ENCODE data around the gene FSTL5.

FSTL5 gene

DNA sequence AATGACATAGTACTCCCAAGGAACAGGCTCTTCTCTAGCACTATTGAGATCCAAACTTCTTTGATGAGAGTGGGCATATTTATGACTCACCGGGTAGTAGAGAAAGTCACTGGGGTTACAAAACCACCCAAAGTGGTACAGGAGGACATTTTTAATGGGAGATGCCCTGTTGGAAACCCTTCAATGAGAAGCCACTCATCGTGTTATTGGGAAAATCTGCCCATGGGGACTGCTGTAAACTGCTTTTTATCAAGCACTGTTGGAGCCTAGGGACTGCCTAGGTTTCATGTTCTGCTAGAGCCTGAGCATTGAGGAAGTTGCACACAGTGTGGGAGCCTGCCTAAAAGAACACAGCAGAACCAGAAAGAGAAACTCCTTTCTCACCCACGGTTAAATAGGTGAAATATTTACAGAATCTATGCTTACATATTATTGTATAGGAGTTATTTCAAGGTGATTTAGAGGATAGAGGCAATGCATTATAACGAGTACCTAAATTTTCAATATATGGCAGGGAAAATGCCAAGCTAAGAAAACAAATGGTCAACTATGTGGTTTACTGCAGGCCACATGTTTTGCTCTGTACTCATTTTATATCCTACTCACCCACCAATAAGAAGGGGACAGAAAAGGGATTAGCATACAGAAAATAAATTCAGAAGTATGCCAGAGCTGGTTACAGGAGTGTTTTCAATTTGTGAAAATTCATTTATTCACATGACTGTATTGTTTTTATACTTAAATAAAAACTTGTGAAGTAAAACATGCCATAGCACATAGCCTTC lies 559.1 kb downstream of the FSTL5 start:
- FAIRE-seq, result no peak

DNA sequence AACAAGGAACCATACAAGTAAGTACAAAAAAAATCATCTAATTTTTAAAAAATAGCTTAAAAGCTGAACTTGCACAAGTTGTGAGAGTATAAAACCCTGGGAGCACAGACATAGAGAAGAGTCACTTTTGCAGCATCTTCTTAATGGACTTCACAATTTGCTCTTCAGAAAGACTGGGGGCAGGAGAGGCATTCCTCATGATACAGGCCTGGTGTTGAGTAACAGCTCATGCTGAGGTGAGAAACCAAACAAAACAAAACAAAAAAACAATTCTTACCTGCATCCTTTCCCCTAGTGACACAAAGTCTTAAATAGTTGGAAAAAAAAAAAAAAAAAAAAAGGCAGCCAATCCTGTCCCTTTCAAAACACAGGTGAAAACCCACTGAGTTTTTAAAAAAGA lies 562.8 kb downstream of the FSTL5 start:
- DNase-seq (ENCODE audit: insufficient read length, low spot score), result no peak
- no peak for FAIRE-seq

More for the DNA sequence above, 559.1 kb downstream of the FSTL5 start:
- no peak for DNase-seq (ENCODE audit: insufficient read length, low spot score)

DNA sequence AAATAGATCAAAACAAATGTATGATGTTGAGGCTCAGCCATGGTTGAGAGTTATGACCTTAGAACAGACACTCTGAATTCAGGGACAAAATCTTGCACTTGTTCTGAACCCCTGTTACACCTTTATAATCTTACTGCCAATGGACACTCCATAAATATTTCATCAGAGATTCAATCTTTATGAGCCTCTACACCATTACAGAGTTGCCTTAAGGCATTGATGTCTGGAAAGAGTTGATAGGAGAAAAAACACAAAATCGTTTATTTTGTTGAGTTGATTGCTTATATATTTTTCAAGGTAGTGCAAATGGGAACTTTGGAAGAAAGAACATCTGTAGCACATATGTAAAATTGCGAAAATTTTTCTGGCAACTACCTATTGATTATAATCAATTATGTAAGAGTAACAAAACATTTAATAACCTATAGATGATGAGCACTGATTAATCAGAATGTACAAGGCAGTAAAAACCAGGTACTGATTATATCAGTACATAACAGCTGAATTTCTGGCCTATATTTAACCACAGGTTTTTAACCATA lies 568.5 kb downstream of the FSTL5 start:
- no peak for FAIRE-seq

DNA sequence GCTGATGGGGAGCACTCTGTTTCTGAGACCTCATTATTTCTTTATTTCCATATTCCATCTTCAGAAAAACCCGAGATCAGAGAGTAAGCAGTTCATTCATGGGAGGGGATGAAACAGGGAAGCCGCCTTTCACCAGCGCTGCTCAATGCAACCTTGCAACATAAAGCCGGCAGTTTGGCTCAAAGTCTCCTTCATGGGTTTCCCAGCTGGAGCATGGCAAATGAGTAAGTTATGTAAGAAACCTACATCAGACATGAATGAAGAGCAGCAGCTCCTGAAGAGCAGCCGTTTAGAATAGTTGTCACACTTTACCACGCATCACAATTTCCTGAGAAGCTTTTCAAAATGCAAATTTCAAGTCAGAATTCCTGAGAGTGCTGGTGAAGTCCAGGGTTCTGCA lies 578.8 kb downstream of the FSTL5 start:
- FAIRE-seq, result no peak

More for the DNA sequence above, 568.5 kb downstream of the FSTL5 start:
- DNase-seq (ENCODE audit: insufficient read length, low spot score), result no peak

DNA sequence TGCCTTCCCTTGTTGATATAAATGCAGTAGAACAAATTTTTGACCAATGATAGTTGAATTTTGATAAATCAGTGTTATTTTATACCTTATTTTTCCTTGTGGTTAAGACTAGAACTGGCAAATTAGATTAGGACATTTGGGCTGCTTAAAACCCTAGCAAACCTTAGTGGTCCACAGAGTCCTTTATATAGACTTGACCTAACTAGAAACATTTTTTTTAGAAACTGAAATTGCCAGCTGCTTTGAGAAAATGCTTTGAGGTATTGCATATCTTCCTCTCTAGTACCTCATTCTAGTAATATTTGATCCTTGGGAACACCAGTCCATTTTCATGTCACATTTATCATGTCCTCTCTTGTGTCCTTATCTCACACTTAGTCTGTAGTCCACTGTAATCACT lies 580.3 kb downstream of the FSTL5 start:
- no peak for DNase-seq (ENCODE audit: insufficient read length, low spot score)

More for the DNA sequence above, 578.8 kb downstream of the FSTL5 start:
- no peak for DNase-seq (ENCODE audit: insufficient read length, low spot score)

DNA sequence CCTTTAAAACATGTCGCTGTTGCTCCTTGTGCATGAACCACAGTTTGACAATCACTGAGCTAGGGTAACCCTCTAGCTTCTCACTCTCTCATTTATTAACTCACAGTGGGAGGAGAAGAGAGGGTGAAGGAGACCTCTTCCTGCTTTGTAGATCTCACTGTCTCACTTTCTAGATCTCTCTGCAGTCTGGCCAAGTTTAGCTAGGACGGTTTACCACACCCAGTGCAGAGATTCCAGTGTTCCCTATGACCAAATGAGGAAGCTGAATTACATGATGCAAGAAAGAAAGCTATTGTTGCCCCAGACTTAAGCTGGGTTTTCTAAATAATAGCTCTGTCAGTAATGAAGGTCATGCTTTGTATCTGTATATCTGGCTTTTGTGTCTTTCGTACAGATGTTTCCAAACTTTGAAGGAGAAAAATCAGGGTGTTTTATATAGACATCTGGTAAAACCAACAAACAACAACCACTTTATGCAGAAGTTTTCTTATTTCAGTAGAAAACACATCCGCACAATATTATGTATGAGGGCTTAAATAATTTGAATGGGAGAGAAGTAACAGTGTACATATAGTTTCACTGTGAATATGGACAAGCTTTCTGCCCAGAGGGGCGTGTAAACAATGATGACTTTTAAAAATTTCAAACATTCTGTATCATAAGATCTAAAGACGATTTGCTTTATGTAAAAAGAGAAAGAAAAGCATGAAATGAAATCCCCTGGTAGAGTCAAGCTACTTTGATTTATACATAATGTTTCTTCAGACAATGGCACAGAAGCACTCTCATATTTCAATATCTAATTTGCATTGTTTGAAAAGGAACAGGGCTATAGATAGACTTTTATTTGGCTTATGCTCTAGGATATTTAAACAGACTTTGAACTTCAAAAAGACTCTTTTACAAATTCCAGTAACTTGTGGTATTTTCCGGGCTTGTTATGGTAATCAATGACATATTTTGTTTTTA lies 582.3 kb downstream of the FSTL5 start:
- no peak for DNase-seq (ENCODE audit: insufficient read length, low spot score)
- FAIRE-seq, result no peak

More for the DNA sequence above, 580.3 kb downstream of the FSTL5 start:
- FAIRE-seq, result no peak

DNA sequence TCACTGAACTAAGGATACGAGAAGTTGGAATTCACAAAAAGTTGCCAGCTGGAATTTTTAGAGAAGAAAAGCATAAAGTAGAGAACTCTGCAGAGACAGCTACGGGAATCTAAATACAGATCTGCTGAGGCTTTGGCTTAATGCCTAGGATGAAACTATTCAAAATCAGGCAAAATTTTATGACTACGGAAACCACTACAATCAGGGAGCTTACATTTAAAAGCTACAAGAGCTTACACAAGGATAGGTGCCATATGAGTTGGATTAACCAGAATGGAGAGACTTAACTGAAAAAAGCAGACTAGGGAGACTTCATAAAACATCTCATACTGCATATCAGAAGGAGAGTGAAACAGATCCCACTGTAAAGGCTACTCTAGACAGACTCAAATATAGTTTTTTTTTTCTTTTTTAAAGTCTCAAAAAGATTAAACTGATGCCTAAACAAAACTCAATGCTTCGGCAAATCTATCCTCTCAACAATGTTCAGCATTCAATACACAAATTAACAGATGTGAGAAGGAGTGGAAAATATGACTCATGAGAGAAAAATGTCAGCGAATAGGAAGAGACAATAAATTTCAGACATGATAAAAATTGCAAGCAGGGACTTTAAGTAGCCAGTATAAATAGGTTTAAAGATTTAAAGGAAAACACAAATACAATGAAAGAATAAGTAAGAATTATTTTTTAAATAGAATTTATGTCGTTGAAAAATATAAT lies 586.1 kb downstream of the FSTL5 start:
- FAIRE-seq, result no peak
- DNase-seq (ENCODE audit: insufficient read length, low spot score), result peak; percentile 66

DNA sequence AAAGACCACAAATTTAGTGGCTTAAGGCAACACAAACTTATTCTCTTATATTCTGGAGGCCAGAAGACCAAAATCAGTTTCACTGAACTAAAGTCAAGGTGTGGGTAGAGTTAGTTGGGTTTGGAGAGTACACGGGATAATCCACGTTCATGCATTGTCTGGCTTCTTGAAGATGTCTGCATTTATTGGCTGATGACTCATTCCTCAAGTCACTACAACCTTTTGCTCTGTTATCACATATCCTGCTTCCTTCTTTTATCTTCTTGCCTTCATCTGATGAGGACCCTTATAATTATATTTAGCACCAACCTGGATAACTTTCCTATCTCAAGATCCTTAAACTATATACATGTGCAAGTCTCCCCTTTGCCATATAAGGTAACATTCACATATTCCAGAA lies 590.0 kb downstream of the FSTL5 start:
- DNase-seq (ENCODE audit: insufficient read length, low spot score) (no peak), FAIRE-seq (no peak)

DNA sequence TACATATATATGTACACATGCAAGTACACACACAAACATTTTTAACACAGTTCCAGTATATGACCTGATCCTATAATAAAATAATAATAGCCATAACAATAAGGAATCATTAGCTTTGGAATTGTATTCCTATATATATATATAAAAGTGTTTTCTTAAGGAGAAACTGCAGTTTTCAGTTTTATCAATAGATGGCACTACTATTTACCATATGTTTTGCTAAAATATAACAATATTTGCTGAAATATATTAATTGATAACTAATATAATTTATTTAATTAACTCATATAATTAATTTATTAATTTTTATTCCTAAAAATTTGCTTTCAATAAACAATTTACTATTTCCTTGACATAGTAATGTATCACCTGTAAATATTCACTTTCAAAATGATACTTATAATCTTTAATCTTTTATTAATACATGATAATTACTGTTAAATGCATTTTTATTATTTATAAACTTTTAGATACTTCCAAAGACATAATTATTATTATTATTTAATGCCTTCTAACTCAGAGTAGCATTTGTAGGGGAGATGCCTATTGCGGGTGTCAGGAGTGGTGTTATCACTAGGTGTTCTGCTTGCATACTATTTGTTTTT lies 599.5 kb downstream of the FSTL5 start:
- FAIRE-seq (no peak), DNase-seq (ENCODE audit: insufficient read length, low spot score) (no peak)

DNA sequence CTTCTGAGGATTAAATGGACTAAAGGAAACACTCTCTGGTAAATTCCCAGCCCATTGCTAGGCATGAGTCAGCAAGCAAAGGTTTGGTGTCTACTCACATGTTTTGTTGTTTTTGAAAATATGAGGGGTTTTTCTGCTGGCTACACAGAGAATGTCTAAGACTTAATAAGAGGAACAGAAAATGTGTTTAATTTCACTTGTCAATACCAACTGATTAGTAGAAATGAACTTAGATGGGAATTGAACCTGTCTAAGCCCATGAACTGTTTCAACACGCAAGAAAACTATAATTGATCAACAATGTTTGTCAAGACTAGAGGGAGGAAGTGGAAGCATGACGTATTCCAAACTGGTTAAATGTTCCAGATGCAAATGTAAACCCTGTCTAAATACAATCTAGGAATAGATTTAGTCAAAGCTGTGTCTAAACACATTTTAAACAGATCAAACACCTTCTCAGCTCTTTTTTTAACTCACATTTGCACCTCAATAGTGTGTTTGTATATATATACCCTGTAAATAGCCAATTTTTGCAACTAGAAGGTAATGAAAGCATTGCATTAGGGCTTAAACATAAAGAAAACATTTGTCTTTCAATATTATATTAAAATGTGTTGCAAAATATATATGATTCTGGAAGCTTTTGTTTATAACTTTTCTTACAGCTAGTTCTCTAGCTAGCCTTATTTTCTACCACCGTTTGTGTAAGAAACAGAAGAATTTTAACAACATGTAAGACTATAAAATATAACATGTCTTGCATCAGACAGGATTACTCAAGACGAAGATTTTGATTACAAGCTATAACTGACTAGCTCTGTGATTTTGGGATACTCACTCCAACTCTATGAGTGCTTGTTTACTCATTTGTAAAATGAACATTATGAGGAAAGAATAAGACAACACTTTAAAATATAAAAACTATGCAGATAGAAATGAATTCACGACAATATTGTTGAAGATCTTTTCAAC lies 607.8 kb downstream of the FSTL5 start:
- FAIRE-seq (no peak), DNase-seq (ENCODE audit: insufficient read length, low spot score) (no peak)

DNA sequence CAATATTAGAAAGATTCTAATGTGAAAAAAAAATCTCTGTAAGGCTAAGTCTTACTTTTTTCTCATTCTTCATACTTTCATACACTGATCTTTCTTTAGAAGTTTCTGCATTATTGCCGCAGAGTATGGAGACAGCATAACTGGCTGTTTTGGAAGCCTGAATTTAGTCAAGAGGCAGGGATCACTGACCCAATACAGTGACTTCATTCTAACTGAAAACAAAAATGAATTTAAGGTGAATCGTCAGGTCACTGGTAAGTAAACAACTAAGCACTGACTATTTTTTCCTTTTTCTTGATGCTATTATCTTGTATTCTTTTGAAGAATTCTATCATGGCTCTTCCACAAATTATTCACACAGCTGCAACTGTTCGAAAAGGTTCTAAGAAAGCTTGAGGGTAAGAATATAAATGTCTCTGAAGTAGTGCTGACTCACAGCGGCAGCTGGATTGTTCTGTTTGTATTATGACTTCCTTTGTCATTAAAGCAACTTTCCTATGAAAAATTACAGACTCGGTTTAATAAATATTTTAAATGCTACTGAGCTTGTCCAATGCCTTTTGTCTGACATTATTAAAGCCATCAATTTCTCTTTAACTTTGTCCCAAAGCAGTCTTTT lies 609.3 kb downstream of the FSTL5 start:
- FAIRE-seq (no peak), DNase-seq (ENCODE audit: insufficient read length, low spot score) (no peak)

DNA sequence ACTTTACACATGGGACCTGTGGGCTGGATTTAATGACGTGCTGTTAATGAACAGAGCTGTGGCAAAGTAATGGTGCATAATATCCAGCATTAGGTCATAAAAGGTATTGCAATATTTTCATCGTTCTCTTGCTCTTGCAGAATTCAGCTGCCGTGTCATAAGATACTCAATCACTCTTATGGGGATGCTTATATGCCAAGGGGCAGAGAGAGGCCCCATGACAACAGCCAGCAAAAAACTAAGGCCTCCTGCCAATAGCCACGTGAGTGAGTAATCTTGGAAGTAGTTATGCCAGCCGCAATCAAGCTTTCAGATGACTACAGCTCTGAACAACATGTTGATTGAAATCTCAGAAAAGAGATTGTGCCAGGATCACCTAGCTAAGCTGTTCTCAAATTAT lies 616.9 kb downstream of the FSTL5 start:
- FAIRE-seq, result no peak
- no peak for DNase-seq (ENCODE audit: insufficient read length, low spot score)

DNA sequence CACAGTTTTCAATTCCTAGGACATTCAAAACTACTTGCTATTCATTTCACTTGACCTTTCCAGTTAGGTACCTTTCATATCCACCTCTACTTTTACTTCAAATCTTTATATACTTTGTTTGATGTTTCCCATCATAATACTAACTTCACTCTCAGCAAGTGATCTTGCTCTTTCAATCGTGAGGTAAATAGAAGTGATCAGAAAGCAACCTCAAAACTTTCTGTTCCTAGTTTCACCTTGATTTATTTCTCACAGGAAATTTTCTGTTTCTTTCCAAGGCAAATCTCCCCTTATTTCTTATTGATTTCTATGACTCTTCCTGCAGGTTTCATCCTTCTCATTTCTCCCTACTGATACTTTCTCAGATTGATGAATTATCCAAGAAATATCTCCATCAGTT lies 623.5 kb downstream of the FSTL5 start:
- no peak for DNase-seq (ENCODE audit: insufficient read length, low spot score)
- no peak for FAIRE-seq

DNA sequence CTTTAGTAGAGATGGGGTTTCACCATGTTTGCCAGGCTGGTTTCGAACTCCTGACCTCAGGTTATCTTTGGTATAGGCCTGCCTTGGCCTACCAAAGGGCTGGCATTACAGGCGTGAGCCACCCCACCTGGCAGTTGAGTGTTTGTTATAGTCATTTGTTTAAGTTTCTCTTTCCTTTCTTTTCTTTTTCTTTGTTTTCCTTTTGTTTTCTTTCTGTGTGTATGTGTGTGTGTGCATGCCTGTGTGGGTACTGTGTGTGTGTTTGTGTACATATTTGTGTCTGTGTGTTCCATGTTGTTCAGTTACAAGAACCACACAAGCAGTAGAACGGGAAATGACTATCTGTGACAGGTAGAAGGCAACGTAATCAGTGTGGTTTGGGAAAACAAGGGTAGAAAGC lies 624.9 kb downstream of the FSTL5 start:
- FAIRE-seq (no peak), DNase-seq (ENCODE audit: insufficient read length, low spot score) (no peak)

DNA sequence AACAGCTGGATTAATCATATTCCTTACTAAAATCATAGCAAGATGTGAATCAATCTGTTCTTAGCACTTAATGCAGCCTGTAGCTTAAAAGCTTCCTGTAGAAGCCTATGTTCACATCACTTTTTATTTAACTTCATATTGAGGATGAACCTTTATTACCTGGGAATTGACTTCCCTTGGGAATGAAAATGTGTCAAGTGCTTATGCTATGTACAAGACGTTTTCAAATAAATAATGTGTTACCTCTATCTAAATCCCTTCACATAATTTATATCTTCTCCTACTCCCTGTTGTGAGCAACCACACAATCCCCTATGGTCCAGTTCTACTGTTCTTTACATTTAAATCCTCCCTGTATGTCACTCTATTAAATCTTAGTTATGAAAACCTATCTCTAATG lies 633.1 kb downstream of the FSTL5 start:
- FAIRE-seq (no peak), DNase-seq (ENCODE audit: insufficient read length, low spot score) (no peak)

DNA sequence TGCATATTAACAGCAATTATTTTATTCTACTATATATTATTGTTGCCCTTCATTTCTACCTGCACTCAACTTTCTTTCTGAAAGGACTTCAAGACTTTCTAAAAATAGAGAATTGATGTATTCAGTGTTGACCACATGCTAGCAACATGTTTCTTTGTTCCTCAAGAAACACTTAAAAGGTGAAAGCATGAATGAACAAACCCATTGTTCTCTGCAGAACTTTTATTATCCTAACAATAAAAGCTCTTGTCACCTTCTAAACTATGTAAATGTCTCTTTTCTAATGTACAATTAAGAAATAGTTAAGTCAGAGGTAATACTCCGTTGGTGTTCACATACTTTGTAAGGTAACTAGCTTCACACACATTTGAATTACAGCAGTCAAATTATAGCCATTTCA lies 638.7 kb downstream of the FSTL5 start:
- FAIRE-seq (no peak), DNase-seq (ENCODE audit: insufficient read length, low spot score) (no peak)

DNA sequence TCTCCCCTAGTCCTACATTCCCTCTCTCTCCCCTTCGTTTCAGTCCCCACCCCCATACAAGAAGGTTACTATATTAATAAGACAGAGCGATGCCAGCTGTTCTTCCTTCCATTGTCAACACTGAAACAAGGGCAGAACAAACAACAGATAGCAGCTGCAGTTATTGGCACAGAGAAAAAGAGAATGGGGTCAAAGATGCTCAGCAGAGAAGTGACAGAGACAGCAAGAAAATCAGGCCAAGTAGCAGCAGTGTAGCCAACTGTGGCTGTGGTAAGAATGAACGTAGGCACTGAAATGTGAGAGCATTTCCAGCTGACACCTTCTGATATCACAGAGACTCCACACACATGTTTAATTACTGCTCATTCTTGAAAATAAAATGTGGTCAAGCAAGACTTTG lies 641.8 kb downstream of the FSTL5 start:
- FAIRE-seq, result no peak
- DNase-seq (ENCODE audit: insufficient read length, low spot score), result no peak

DNA sequence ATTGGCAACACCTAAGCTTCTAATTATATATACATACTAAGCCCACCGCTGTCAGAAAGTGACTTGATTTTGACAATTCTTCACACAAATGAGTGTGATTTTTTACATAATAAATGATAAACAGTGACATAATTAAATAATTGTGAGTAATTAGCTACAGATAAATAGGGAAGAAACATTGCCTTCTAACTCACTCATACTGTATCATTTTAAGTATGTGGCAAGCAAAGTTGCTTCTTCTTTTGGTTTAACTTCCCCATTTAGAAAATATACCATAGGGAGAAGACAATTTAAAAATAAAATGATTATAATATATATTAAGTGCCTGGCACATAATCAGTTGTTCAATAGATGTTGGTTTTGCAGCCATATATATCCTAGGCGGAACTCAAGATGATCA lies 644.2 kb downstream of the FSTL5 start:
- DNase-seq (ENCODE audit: insufficient read length, low spot score), result no peak
- FAIRE-seq, result no peak

DNA sequence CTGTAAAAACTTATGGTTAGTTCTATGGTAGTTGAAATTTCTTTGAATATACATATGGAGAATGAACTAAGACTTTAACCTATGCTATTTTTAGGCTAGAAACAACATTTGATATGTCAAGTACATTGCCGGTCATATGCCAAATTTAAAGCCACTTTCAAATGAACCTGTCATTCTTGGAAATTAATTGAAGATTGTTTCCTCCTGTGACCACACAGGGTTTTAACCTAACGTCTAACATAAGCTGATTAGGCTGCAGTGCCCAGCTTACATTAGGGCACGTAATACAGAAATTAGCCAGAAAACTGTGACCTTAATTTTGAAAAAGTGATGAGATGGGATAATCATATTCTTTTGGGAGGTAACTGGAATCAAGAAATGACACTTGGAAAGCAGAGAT lies 645.9 kb downstream of the FSTL5 start:
- FAIRE-seq, result no peak
- DNase-seq (ENCODE audit: insufficient read length, low spot score), result no peak

Data from HTR-8/SVneo (cell line).